Measurements from ENCODE around the gene ARHGEF25.
"Not testable (repeated sequence)": the region's sequence is repeated elsewhere in the genome, so short reads cannot be mapped to it uniquely, and the experiment has no call there.

The ARHGEF25 gene

DNA sequence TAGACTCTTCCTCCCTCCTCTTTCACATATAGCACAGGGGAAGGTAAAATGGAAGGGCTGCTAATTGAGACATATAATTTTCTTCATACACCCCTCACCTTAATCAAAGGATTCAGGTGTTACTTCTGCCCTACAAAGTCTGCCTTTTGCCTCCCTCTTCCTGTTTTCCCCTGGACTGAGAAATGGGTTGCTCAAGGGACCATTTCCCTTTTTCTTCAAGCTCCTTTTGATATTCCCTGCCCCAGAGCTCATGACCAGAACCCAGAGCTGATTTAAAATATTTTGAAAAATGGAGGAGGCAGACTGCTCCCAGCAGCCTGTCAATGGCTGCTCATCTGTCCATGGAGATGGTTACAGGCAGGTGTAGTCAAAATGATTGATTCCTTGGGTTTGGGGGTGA, 26.5 kb upstream of the ARHGEF25 start:
- H3K9me3 ChIP-seq (ENCODE audit: control insufficient read depth, low read length): no peaks in the 10 kb centered on the region
- no peaks in the 10 kb centered on the region for H3K36me3 ChIP-seq (ENCODE audit: control insufficient read depth, insufficient read depth, low read length)
- no peak overlapping the region for H3K27ac ChIP-seq (ENCODE audit: insufficient read depth, low read length, poor library complexity, severe bottlenecking)
- H3K4me1 ChIP-seq (ENCODE audit: control insufficient read depth, insufficient read depth, low read length, poor library complexity, severe bottlenecking): no peaks in the 10 kb centered on the region
- H3K4me3 ChIP-seq (ENCODE audit: insufficient read depth, low read depth, low read length, poor library complexity, severe bottlenecking): no peak overlapping the region
- no peak for DNase-seq
- H3K27me3 ChIP-seq (replicated peaks; ENCODE audit: control insufficient read depth, insufficient read depth, low read length, poor library complexity, severe bottlenecking): no peaks in the 10 kb centered on the region

DNA sequence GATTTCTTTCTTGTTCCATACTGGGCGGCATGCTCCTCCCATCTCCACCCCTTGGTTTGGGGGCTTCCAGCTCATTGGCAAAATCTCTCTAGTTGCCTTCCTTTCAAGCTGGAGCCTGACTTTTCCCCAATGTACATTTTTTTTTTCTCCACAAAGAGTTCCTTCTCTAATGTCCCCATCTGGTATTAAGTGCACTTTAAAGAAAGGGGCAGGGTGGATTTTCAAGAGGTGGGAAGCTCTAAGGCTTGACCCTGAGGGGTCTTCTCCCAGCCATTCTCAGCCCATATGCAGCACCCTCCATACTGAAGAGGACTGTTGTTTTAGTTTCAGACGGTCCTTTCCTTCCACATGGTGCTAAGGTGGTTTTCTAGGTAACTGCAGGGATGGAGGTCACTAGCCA, 26.1 kb upstream of the ARHGEF25 start:
- Histone ChIP-seq H3K4me3 (ENCODE audit: insufficient read depth, low read depth, low read length, poor library complexity, severe bottlenecking) (no peak overlapping the region), H3K4me1 (ENCODE audit: control insufficient read depth, insufficient read depth, low read length, poor library complexity, severe bottlenecking) (no peaks in the 10 kb centered on the region), H3K36me3 (ENCODE audit: control insufficient read depth, insufficient read depth, low read length) (no peaks in the 10 kb centered on the region), H3K27me3 (replicated peaks; ENCODE audit: control insufficient read depth, insufficient read depth, low read length, poor library complexity, severe bottlenecking) (no peaks in the 10 kb centered on the region), H3K27ac (ENCODE audit: insufficient read depth, low read length, poor library complexity, severe bottlenecking) (no peak overlapping the region), H3K9me3 (ENCODE audit: control insufficient read depth, low read length) (no peaks in the 10 kb centered on the region)
- DNase-seq: no peak

DNA sequence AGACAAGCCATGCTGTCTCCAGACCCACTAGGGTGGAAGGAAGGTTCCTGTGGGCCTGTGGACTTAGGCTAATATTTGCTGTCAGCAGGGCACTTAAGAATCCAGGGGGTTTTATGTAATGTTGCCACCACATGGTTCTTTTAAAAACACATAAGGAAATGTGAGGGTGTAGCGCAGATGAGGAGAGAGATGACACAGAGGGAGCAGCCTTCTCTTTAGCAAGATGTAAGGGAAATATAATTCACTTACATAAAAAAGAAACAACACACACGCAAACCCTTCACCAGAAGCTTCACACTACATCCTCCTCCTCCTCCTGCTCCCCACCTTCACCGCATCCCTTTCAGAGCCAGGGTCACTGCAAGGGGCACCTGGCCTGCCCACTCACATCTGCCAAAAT, 25.1 kb upstream of the ARHGEF25 start:
- no peaks in the 10 kb centered on the region for H3K27me3 ChIP-seq (replicated peaks; ENCODE audit: control insufficient read depth, insufficient read depth, low read length, poor library complexity, severe bottlenecking)
- DNase-seq: no peak

DNA sequence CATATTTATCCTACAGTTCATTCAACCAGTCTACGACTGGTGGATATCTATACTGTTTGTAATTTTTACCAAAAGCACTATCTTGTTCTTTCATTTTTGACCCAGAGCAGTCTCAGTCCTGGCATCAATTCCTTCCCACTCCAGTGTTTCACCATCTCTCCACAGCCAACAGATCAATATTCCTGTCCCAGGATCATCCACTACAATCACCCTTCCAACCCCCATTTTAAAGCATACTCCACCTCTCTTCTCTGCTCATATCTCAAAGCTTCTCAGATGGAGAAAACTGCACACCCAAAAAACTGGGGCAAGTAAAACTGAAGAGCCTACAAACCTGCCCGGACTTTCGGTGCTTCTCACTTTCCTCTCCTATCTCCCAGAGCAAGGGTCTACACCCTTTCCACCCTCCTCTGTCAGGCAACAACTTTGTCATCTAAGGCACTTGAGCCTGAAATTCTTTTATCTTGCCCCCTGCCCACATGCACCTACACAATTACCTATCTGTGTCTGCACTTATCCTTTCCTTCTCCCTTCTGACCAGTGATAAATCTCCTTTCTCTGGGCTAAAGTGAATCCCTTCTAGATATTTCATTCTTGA, 24.3 kb upstream of the ARHGEF25 start:
- H3K4me1 ChIP-seq (ENCODE audit: control insufficient read depth, insufficient read depth, low read length, poor library complexity, severe bottlenecking): peaks cover 14% of the 10 kb centered on the region
- H3K27me3 ChIP-seq (replicated peaks; ENCODE audit: control insufficient read depth, insufficient read depth, low read length, poor library complexity, severe bottlenecking): no peaks in the 10 kb centered on the region
- no peak for DNase-seq
- no peak overlapping the region for H3K4me3 ChIP-seq (ENCODE audit: insufficient read depth, low read depth, low read length, poor library complexity, severe bottlenecking)
- H3K36me3 ChIP-seq (ENCODE audit: control insufficient read depth, insufficient read depth, low read length): no peaks in the 10 kb centered on the region
- no peaks in the 10 kb centered on the region for H3K9me3 ChIP-seq (ENCODE audit: control insufficient read depth, low read length)
- no peak overlapping the region for H3K27ac ChIP-seq (ENCODE audit: insufficient read depth, low read length, poor library complexity, severe bottlenecking)

More for the DNA sequence above, 25.1 kb upstream of the ARHGEF25 start:
- Histone ChIP-seq H3K4me3 (ENCODE audit: insufficient read depth, low read depth, low read length, poor library complexity, severe bottlenecking) (no peak overlapping the region), H3K4me1 (ENCODE audit: control insufficient read depth, insufficient read depth, low read length, poor library complexity, severe bottlenecking) (peaks cover 8% of the 10 kb centered on the region), H3K9me3 (ENCODE audit: control insufficient read depth, low read length) (no peaks in the 10 kb centered on the region), H3K27ac (ENCODE audit: insufficient read depth, low read length, poor library complexity, severe bottlenecking) (no peak overlapping the region), H3K36me3 (ENCODE audit: control insufficient read depth, insufficient read depth, low read length) (no peaks in the 10 kb centered on the region)

DNA sequence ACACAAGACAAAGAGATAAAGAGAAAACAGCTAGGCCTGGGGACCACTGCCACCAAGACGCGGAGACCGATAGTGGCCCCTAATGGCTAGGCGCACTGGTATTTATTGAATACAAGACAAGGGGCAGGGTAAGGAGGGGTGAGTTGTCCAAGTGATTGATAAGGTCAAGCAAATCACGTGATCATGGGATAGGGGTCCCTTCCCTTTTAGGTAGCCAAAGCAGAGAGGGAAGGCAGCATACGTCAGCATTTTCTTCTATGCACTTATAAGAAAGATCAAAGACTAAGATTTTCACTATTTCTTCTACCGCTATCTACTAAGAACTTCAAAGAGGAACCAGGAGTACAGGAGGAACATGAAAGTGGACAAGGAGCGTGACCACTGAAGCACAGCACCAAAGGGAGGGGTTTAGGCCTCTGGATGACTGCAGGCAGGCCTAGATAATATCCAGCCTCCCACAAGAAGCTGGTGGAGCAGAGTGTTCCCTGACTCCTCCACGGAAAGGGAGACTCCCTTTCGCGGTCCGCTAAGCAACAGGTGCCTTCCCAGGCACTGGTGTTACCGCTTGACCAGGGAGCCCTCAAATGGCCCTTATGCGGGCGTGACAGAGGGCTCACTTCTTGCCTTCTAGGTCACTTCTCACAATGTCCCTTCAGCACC, 22.2 kb upstream of the ARHGEF25 start:
- peaks cover 18% of the 10 kb centered on the region for H3K4me1 ChIP-seq (ENCODE audit: control insufficient read depth, insufficient read depth, low read length, poor library complexity, severe bottlenecking)
- H3K27me3 ChIP-seq (replicated peaks; ENCODE audit: control insufficient read depth, insufficient read depth, low read length, poor library complexity, severe bottlenecking): not testable (repeated sequence)

DNA sequence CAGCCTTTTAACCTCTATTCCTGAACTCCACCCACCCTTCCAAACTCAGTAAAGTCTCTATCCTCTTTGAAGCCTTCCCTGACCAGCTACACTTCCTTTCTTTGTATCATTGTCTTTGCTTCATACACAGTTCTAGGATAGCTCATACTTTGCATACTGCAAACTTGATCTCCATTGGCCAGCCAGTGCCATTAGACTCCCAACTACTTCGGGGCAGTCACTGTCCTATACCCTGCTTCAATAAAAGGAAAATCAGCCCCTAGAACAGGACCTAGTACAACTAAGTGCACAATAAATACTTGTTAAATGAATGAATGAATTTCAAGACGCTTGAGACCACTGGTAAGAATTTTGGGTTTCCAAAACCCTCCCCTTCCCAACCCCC, 20.8 kb upstream of the ARHGEF25 start:
- DNase-seq: no peak
- Histone ChIP-seq H3K27me3 (replicated peaks; ENCODE audit: control insufficient read depth, insufficient read depth, low read length, poor library complexity, severe bottlenecking) (no peaks in the 10 kb centered on the region), H3K4me3 (ENCODE audit: insufficient read depth, low read depth, low read length, poor library complexity, severe bottlenecking) (peak overlapping the region; percentile 71), H3K9me3 (ENCODE audit: control insufficient read depth, low read length) (no peaks in the 10 kb centered on the region), H3K4me1 (ENCODE audit: control insufficient read depth, insufficient read depth, low read length, poor library complexity, severe bottlenecking) (peaks cover 18% of the 10 kb centered on the region), H3K36me3 (ENCODE audit: control insufficient read depth, insufficient read depth, low read length) (peaks cover 5% of the 10 kb centered on the region), H3K27ac (ENCODE audit: insufficient read depth, low read length, poor library complexity, severe bottlenecking) (peak overlapping the region; percentile 61)

More for the DNA sequence above, 22.2 kb upstream of the ARHGEF25 start:
- H3K9me3 ChIP-seq (ENCODE audit: control insufficient read depth, low read length); DNase-seq; H3K4me3 ChIP-seq (ENCODE audit: insufficient read depth, low read depth, low read length, poor library complexity, severe bottlenecking); H3K36me3 ChIP-seq (ENCODE audit: control insufficient read depth, insufficient read depth, low read length); H3K27ac ChIP-seq (ENCODE audit: insufficient read depth, low read length, poor library complexity, severe bottlenecking): not testable (repeated sequence)

DNA sequence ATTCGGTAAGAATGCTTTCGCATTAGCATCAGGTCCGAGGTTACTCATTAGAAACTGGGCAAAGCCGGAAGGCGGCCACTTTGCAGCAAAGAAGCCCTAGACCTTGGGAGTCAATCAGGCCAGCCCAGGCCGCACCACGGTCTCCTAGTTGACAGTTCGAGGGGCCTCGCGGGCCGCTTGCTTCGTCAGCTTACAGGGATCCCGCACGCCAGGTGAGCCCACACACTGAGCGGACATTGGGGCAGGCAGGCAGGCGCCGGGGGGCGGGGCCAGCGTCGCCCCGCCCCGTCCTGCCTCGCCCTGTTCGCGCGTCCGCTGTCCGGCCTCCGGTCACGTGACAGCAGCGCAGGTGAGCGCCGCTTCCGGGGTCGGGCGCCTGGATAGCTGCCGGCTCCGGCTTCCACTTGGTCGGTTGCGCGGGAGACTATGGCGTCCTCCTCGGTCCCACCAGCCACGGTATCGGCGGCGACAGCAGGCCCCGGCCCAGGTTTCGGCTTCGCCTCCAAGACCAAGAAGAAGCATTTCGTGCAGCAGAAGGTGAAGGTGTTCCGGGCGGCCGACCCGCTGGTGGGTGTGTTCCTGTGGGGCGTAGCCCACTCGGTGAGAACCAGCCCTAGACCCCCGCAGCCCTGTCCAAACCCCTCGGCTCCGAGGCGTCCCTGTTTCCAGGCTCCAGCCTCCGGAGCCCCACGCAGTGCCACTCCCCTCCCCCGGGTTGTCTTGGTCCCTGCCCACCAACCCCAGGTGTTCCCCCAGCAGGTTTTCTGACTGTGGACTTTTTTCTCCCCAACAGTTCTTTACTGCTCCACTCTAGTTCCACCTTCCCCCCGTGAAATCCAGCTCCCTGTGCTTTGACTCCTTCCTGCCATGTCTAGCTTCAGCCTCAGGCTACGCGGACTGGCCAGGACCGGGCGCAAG, 20.1 kb upstream of the ARHGEF25 start, which contains the start of gene PIP4K2C:
Gene PIP4K2C (plus strand): TSS at position 329 of the 918 bp plus-strand sequence. CDS start 98 bp downstream, at position 427.
- Histone ChIP-seq H3K27me3 (replicated peaks; ENCODE audit: control insufficient read depth, insufficient read depth, low read length, poor library complexity, severe bottlenecking) (no peaks in the 10 kb centered on the region), H3K36me3 (ENCODE audit: control insufficient read depth, insufficient read depth, low read length) (peaks cover 11% of the 10 kb centered on the region), H3K4me3 (ENCODE audit: insufficient read depth, low read depth, low read length, poor library complexity, severe bottlenecking) (peak within 1 kb of the TSS; percentile 71), H3K9me3 (ENCODE audit: control insufficient read depth, low read length) (no peaks in the 10 kb centered on the region), H3K27ac (ENCODE audit: insufficient read depth, low read length, poor library complexity, severe bottlenecking) (peak within 1 kb of the TSS; percentile 61), H3K4me1 (ENCODE audit: control insufficient read depth, insufficient read depth, low read length, poor library complexity, severe bottlenecking) (peaks cover 18% of the 10 kb centered on the region)
- DNase-seq: peak; percentile 68 to 82 (median 73)

DNA sequence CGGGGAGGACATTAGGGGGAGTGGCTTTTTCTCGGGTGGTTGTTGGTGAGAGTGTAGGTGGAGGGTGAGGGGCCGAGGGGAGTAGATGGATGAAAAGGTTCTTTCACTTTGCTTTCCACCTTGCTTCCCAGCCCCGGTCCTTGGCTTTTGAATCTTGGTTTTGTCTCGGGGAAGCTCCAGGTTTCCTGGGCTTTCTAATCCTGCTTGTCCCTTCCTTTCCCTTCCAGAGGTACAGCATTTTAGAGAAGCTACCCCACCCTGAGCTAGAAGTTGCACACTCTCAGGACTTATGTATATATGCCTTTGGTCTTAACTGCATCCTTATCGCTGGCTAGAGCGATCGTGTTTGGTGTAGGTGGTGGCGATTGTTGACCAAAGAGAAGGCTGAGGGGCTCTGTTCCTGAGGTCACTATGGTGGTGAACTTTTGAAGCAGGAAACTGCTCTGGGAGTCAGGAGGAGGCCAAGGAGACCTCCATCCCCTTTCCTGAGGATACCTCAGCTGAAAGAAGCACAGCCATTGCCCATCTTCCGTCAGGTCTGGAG, 19.4 kb upstream of the ARHGEF25 start:
- Histone ChIP-seq H3K4me3 (ENCODE audit: insufficient read depth, low read depth, low read length, poor library complexity, severe bottlenecking) (peak overlapping the region; percentile 71), H3K9me3 (ENCODE audit: control insufficient read depth, low read length) (no peaks in the 10 kb centered on the region), H3K27ac (ENCODE audit: insufficient read depth, low read length, poor library complexity, severe bottlenecking) (no peak overlapping the region), H3K27me3 (replicated peaks; ENCODE audit: control insufficient read depth, insufficient read depth, low read length, poor library complexity, severe bottlenecking) (no peaks in the 10 kb centered on the region), H3K4me1 (ENCODE audit: control insufficient read depth, insufficient read depth, low read length, poor library complexity, severe bottlenecking) (peaks cover 18% of the 10 kb centered on the region), H3K36me3 (ENCODE audit: control insufficient read depth, insufficient read depth, low read length) (peaks cover 17% of the 10 kb centered on the region)
- DNase-seq: no peak

DNA sequence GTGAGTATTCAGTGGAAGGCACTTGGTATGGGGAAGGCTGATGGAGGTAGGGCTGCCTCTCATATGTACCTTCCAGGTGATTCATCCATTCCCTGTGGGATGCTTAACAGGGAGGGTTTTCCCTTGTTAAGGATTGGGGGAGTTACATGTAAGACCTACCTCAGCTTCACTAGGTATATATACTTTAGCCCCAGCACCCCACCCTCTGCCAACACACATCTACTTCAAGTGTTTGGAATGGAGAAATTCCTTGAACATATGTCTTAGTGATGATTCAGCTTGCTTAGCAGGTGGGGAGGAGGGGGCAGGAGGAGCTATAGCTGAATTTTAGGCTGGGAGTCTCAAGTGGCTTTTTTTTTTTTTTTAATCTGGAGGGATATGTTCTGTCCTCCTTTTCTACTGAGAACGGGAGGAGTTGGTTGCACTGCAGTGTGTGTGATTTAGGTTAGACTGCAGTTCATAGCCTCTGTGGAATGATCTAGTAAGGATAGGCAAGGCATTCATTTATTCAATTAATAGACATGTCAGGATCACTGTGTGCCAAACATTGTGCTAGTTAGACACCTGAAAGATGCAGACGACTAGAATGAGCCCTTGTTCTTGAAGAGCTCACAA, 18.6 kb upstream of the ARHGEF25 start:
- H3K9me3 ChIP-seq (ENCODE audit: control insufficient read depth, low read length): no peaks in the 10 kb centered on the region
- no peak for DNase-seq
- no peaks in the 10 kb centered on the region for H3K27me3 ChIP-seq (replicated peaks; ENCODE audit: control insufficient read depth, insufficient read depth, low read length, poor library complexity, severe bottlenecking)
- H3K27ac ChIP-seq (ENCODE audit: insufficient read depth, low read length, poor library complexity, severe bottlenecking): no peak overlapping the region
- no peak overlapping the region for H3K4me3 ChIP-seq (ENCODE audit: insufficient read depth, low read depth, low read length, poor library complexity, severe bottlenecking)
- H3K4me1 ChIP-seq (ENCODE audit: control insufficient read depth, insufficient read depth, low read length, poor library complexity, severe bottlenecking): peaks cover 18% of the 10 kb centered on the region
- H3K36me3 ChIP-seq (ENCODE audit: control insufficient read depth, insufficient read depth, low read length): peaks cover 22% of the 10 kb centered on the region
